Kidney capillary endothelial cell (primary cell): ENCODE data around the gene ITGB4.

Source experiments
- DNase-seq: peaks from one replicate; pipeline ENCODE4 v3.0.0-alpha.2; 2018; ENCODE audit warnings: low spot score

ITGB4 gene

DNA sequence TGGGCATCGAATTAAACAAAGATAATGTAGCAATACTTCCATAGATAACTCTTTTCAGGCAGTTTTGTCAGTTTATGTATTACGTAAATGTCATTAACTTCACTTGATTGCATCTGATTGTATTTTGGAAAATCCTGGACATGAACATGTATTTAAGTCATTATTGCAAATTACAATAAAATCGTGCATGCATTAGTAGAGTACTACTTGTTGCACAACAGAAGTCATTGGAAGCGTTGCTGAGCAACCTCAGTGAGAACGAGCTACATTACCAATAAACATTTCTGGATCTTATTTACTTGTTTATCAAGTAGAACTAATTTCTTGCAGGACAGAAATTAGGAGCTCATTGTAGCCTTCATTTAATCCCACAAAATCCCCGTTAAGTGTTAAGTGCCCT lies 70.0 kb downstream of the ITGB4 start:
- no peak for DNase-seq

DNA sequence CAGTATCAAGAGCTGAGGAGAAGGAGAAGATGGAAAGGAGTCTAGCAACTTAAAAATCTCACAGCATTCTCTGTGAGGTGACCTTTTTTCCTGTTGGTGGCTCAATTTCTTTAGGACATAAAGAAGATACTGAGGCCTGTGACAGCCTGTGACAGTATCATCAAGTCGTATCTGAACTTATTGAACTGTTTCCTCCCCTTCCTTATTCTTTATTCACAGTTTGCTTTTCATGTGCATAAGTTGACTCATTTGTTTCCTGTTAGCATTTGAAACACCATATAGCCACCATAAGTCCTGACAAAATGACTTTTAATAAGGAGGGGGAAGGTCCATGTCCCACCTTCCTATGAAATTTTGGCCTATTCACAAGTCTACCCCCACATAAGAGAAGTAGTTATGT lies 72.2 kb downstream of the ITGB4 start:
- no peak for DNase-seq

DNA sequence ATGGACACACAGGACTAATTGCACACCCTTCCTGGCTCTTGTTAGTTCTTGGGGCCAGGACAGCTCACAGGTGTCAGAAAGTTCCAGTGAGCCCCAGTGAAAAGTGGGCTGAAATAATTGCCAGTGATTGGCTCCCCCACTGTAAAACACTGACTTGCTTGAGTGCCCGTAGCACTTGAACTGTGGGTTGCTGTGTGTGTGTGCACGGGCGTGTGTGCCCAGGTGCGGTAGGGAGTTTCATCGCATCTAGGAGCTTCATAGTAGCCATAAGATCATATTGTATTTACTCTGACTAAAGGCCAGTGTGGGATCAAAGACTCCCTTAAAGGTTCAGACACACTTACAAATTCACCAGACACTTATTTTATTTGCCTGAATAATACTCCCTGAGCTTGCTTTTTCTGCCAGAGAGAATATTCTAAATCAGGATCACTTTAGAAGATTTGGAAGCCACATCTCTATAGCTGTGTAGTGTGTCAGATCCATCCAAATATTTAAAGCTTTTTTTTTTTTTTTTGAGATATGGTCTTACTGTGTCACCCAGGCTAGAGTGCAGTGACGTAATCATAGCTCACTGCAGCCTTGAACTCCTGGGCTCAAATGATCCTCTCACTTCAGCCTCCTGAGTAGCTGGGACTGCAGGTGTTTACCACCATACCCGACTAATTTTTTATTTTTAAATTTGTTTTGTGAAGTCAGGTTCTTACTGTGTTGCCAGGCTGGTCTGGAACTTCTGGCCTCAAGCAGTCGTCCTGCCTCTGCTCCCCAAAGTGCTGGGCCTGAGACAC lies 74.8 kb downstream of the ITGB4 start:
- DNase-seq = no peak

DNA sequence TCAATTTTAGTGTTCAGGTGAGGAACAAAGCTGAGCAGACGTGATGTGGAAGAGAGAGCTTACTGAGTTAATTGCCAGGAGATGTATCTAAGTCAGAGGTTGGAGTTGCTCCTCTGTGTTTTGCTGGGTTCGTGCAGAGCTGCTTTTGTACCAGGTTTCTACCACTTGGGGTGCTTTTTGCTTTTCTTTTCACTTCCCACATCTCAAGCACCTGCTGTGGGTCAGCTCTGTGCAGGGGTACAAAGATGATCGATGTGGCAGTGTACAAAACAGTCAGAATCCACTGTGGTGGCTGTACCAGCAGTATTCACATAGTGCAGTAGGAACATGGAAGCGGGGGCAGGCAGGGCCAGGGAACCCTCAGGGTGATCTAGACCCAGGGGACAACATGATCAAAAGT lies 78.1 kb downstream of the ITGB4 start:
- DNase-seq = no peak

DNA sequence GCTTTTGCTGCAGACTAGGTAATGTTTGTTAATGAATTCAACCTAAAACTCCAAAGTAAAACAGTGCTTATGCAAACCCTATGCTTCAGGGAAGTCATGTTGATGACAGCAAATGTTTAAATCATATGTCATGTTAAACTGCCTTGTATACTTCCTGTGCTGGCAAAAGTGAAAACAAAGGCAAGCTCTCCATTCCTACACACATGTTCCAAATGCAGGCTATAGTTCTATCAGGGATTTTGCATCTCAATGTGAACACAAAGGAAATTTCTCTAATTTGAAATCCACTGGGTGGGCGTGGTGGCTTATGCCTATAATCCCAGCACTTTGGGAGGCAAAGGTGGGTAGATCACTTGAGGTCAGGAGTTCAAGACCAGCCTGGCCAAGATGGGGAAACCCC lies 82.6 kb downstream of the ITGB4 start:
- DNase-seq = no peak

DNA sequence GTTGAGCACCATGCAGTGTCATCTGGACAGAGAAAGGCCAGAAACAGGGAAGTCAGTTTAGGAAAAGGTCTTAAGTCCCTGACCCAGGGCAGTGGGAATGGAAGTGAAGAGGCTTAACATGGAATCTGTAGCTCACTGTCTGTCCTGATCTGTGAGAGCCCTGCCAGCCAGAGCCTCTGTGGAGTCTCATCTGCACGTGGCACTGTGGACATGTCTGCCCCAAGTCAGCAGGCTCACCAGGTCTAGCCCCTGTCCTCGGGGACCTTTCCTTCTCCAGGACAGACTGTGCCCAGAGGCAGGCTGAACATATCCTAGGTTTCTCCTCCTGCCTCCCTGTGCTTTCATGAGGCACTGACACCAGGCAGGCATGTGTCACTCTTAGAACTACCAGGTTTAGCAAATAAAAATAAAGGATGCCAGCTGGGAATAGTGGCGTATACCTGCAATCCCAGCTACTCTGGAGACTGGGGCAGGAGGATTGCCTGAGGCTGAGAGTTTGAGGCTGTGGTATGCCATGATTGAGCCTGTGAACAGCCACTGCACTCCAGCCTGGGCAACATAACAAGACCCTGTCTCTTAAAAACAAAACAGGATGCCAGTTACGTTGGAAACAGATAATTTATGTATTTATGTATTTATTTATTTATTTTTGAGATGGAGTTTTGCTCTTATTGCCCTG lies 85.7 kb downstream of the ITGB4 start:
- DNase-seq = no peak
